Right cardiac atrium (tissue), 5 donors: Measurements from ENCODE around the gene NAXE. TPM values are rescaled to one million over a fixed set of nuclear protein-coding genes. Genes with fewer than 3 reads are reported as not detected.
"Not testable (repeated sequence)": the region's sequence is repeated elsewhere in the genome, so short reads cannot be mapped to it uniquely, and the experiment has no call there.

Experiments used
- ATAC-seq, 2 donors: fragments of 200-7000 bp; cut with Tn5 transposase; one replicate each; pipeline versions ENCODE4 v1.8.0 to v1.9.1; 2020; ENCODE audit warnings: moderate library complexity in 2 of 2, mild to moderate bottlenecking in 1 of 2
- DNase-seq, 3 donors: peaks; one replicate each; pipeline ENCODE4 v3.0.0-alpha.2; 2020
- H3K27ac ChIP-seq: one replicate; pipeline ENCODE4 v1.5.1; 2013; ENCODE audit warnings: mild to moderate bottlenecking, low read length, control low read depth, moderate library complexity
- H3K27me3 ChIP-seq: one replicate; pipeline ENCODE4 v1.6.1; 2013; ENCODE audit not compliant: control insufficient read depth, insufficient read depth
- H3K4me1 ChIP-seq: one replicate; pipeline ENCODE4 v1.6.1; 2013; ENCODE audit warnings: low read length; ENCODE audit not compliant: control insufficient read depth, insufficient read depth
- H3K4me3 ChIP-seq: one replicate; pipeline ENCODE4 v1.5.1; 2013; ENCODE audit warnings: low read length, control low read depth
- H3K9me3 ChIP-seq: one replicate; pipeline ENCODE4 v1.6.1; 2013; ENCODE audit warnings: low read length; ENCODE audit not compliant: control insufficient read depth
- WGBS: extraction: QIAGEN DNeasy Blood & Tissue Kit; methylation state at CpG from one replicate; pipeline ENCODE4 v1.1.7; 2013; 5-methylcytosine and 5-hydroxymethylcytosine counted together
- intact Hi-C, 4 donors: fragments of 100-400 bp; cut with DNase I; formaldehyde crosslinking; loops; one replicate each; pipeline versions ENCODE4 v1.11.0 to v1.14.0; 2022 to 2023
- polyA plus RNA-seq: library from polyadenylated mRNA; stranded (reverse); fragments of 200-250 nt; gene quantifications from one replicate; pipeline ENCODE4 v1.2.3, GENCODE V29; 2013
- total RNA-seq, 4 donors: library from RNA; stranded (reverse); fragmentation: NEBNext Ultra II Directional; extraction: Animal tissue kit (Norgen Biotek cat#: 25700); gene quantifications; one replicate each; pipeline ENCODE4 v1.2.1, GENCODE V29; 2021
- donor health status: healthy with polysubstance abuse.
- donor health status: DM: no; HTN: yes; CAD: no.
- donor health status: DM: no; HTN: no; CAD: no.
- donor health status: DM: no; HTN: yes; CAD: no; lungs with severe emphysema.
- donor health status: DM: yes; HTN: yes; CAD: no.

Gene NAXE
- total and polyA plus RNA-seq, 5 donors = 95.0 to 131 (median 99.3) TPM

GRCh38 chr1:156551869-156552268 is 39.7 kb upstream of the NAXE start:
- ATAC-seq = no peak
- Histone ChIP-seq H3K4me3 (no peak overlapping the region), H3K27ac (no peak overlapping the region), H3K4me1 (no peaks in the 10 kb centered on the region), H3K27me3 (no peaks in the 10 kb centered on the region), H3K9me3 (no peaks in the 10 kb centered on the region)
- no peak for DNase-seq
- 92% methylated on average over 6 of the region's 6 CpGs for WGBS
- intact Hi-C loops = no loop called here

DNA sequence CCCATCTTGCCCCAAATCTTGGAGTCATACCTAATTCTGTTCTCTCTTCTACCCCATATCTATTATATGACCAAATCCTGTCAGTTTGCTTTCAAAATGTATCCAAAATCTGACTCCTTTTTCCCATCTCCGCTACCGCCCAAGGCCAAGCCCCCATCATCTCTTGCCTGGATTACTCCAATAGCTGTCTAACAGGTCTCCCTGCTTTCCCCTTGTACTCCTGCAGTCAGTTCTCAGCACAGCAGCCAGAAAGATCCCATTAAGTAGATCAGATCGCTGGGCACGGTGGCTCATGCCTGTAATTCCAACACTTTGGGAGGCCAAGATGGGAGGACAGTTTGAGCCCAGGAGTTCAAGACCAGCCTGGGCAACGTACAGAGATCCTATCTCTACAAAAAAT is 39.1 kb upstream of the NAXE start:
- intact Hi-C loops = no loop called here
- H3K4me3 ChIP-seq = no peak overlapping the region
- no peaks in the 10 kb centered on the region for H3K9me3 ChIP-seq
- DNase-seq (no peak), ATAC-seq (no peak)
- no peak overlapping the region for H3K27ac ChIP-seq
- H3K27me3 ChIP-seq = no peaks in the 10 kb centered on the region
- no peaks in the 10 kb centered on the region for H3K4me1 ChIP-seq
- WGBS = 76% methylated on average over 5 of the region's 5 CpGs

DNA sequence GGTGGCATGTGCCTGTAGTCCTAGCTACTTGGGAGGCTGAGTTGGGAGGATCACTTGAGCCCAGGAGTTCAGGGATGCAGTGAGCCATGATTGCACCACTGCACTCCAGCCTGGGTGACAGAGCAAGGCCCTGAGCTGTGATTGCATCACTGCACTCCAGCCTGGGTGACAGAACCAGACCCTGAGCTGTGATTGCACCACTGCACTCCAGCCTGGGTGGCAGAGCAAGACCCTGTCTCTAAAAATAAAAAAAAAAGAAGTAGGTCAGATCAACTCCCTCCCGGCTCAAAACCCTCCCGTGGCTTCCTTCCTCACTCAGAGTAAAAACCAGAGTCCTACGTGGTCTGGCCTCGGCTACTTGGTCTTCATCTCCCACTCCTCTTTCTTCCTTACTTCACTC is 38.6 kb upstream of the NAXE start:
- H3K4me1 ChIP-seq, intact Hi-C loops, H3K9me3 ChIP-seq, H3K27ac ChIP-seq, H3K4me3 ChIP-seq, H3K27me3 ChIP-seq: not testable (repeated sequence)
- DNase-seq (peak; percentile 40 to 73 (median 62)), ATAC-seq (peak; percentile 38 to 57)
- 87% methylated on average over 4 of the region's 4 CpGs for WGBS

GRCh38 chr1:156553860-156554485 is 37.6 kb upstream of the NAXE start:
- H3K9me3 ChIP-seq = no peaks in the 10 kb centered on the region
- H3K4me3 ChIP-seq = no peak overlapping the region
- DNase-seq = no peak
- intact Hi-C loops = no loop called here
- H3K4me1 ChIP-seq = no peaks in the 10 kb centered on the region
- no peak overlapping the region for H3K27ac ChIP-seq
- ATAC-seq = no peak
- no peaks in the 10 kb centered on the region for H3K27me3 ChIP-seq
- WGBS = 88% methylated on average over 6 of the region's 6 CpGs

- WGBS = 83% methylated on average over 8 of the region's 8 CpGs
- H3K4me3 ChIP-seq = no peak overlapping the region
- intact Hi-C loops = no loop called here
- H3K9me3 ChIP-seq = no peaks in the 10 kb centered on the region
- no peak for DNase-seq
- no peak for ATAC-seq
- no peak overlapping the region for H3K27ac ChIP-seq
- H3K4me1 ChIP-seq = no peaks in the 10 kb centered on the region
- no peaks in the 10 kb centered on the region for H3K27me3 ChIP-seq
Observed at GRCh38 chr1:156554971-156555370, 36.6 kb upstream of the NAXE start.

- Histone ChIP-seq H3K4me1 (no peaks in the 10 kb centered on the region), H3K4me3 (no peak overlapping the region), H3K9me3 (no peaks in the 10 kb centered on the region), H3K27ac (no peak overlapping the region), H3K27me3 (no peaks in the 10 kb centered on the region)
- ATAC-seq (no peak), DNase-seq (no peak)
- 64% methylated on average over 2 of the region's 2 CpGs for WGBS
- intact Hi-C loops = no loop called here
Observed at GRCh38 chr1:156555715-156556114, 35.9 kb upstream of the NAXE start.

GRCh38 chr1:156556354-156556753 is 35.2 kb upstream of the NAXE start:
- WGBS = 83% methylated on average over 9 of the region's 9 CpGs
- DNase-seq (no peak), ATAC-seq (no peak)
- Histone ChIP-seq H3K4me1 (no peaks in the 10 kb centered on the region), H3K27me3 (no peaks in the 10 kb centered on the region), H3K4me3 (no peak overlapping the region), H3K9me3 (no peaks in the 10 kb centered on the region), H3K27ac (no peak overlapping the region)
- intact Hi-C loops = no loop called here

DNA sequence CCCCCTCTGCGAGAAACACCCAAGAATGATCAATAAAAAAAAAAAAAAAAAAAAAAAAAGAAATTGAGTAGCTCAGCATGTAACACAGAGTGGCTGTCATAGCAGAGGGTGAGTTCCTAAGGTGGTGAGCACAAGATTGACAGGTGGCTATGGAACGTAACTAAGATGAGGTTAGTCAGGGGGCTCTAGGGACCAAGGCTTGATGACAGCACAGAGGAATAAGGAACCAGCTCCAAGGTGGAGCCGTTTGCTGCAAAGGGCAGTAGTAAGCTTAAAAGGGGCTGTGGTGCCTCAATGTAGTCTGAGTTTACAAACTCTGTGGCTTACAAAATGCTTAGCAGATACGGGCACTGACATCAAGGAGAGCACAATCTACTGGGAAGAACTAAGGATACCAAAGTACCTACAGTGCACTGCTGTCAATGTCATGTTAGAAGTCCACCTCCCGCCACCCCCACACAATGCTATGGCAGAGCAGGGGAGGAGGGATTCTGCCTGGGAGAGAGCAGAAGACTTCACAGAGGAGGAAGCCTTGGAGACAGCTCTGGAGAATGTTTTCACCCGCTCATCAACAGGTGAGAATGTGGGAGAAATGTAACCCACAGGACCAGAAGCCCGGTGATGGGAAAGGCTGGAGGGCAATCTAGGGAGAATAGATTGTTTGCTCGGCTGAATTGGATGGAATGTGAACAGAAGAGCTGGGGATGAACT is 32.3 kb upstream of the NAXE start:
- Histone ChIP-seq H3K4me1 (no peaks in the 10 kb centered on the region), H3K27me3 (no peaks in the 10 kb centered on the region), H3K27ac (no peak overlapping the region), H3K9me3 (no peaks in the 10 kb centered on the region), H3K4me3 (no peak overlapping the region)
- 73% methylated on average over 7 of the region's 8 CpGs for WGBS
- intact Hi-C loops = no loop called here
- ATAC-seq (no peak), DNase-seq (no peak)

- Histone ChIP-seq H3K9me3 (no peaks in the 10 kb centered on the region), H3K4me1 (no peaks in the 10 kb centered on the region), H3K27ac (no peak overlapping the region), H3K4me3 (no peak overlapping the region), H3K27me3 (no peaks in the 10 kb centered on the region)
- no peak for DNase-seq
- no peak for ATAC-seq
- 65% methylated on average over 5 of the region's 5 CpGs for WGBS
- intact Hi-C loops = no loop called here
Observed at GRCh38 chr1:156559797-156560385, 31.7 kb upstream of the NAXE start.

- WGBS = 56% methylated on average over 5 of the region's 5 CpGs
- intact Hi-C loops = no loop called here
- no peak for DNase-seq
- no peak overlapping the region for H3K4me3 ChIP-seq
- H3K9me3 ChIP-seq = no peaks in the 10 kb centered on the region
- peak; percentile 43 to 56 for ATAC-seq
- H3K27ac ChIP-seq = no peak overlapping the region
- H3K4me1 ChIP-seq = no peaks in the 10 kb centered on the region
- H3K27me3 ChIP-seq = no peaks in the 10 kb centered on the region
Observed at GRCh38 chr1:156560585-156561163, 30.9 kb upstream of the NAXE start.

GRCh38 chr1:156565519-156565918 is 26.1 kb upstream of the NAXE start:
- intact Hi-C loops = no loop called here
- WGBS = 90% methylated on average over 2 of the region's 2 CpGs

More at GRCh38 chr1:156565519-156565918, 26.1 kb upstream of the NAXE start:
- no peaks in the 10 kb centered on the region for H3K27me3 ChIP-seq
- no peaks in the 10 kb centered on the region for H3K4me1 ChIP-seq
- ATAC-seq = no peak
- no peak overlapping the region for H3K4me3 ChIP-seq
- no peak overlapping the region for H3K27ac ChIP-seq
- no peak for DNase-seq
- H3K9me3 ChIP-seq = no peaks in the 10 kb centered on the region
